ENCODE measurements around the gene MUC5B. TPM values are rescaled to one million over a fixed set of nuclear protein-coding genes. Genes with fewer than 3 reads are reported as not detected.

Gene MUC5B
- total RNA-seq, 4 donors from 2014 or later = 0.04 to 139 (median 1.6) TPM

GRCh38 chr11:1176224-1177019, 46.4 kb upstream of the MUC5B start:
- WGBS, 2 donors = 100% methylated on average over 2 of the region's 32 CpGs; no CpG with 5 or more reads in 1 of the 2 donors
- DNase-seq = no peak
- no peak overlapping the region for H3K4me3 ChIP-seq
- H3K27me3 ChIP-seq = peaks cover 0 to 49% (median 0%) of the 10 kb centered on the region in 4 donors
- TF ChIP-seq CTCF (IDR thresholded peaks at IDR 0.05) (no peak), POLR2A (IDR thresholded peaks at IDR 0.05) (no peak)
- H3K9me3 ChIP-seq = no peaks in the 10 kb centered on the region
- no peaks in the 10 kb centered on the region for H3K4me1 ChIP-seq
- intact Hi-C loops (cut with DNase I) = no loop called here
- H3K36me3 ChIP-seq = no peaks in the 10 kb centered on the region
- no peak overlapping the region for H3K27ac ChIP-seq

DNA sequence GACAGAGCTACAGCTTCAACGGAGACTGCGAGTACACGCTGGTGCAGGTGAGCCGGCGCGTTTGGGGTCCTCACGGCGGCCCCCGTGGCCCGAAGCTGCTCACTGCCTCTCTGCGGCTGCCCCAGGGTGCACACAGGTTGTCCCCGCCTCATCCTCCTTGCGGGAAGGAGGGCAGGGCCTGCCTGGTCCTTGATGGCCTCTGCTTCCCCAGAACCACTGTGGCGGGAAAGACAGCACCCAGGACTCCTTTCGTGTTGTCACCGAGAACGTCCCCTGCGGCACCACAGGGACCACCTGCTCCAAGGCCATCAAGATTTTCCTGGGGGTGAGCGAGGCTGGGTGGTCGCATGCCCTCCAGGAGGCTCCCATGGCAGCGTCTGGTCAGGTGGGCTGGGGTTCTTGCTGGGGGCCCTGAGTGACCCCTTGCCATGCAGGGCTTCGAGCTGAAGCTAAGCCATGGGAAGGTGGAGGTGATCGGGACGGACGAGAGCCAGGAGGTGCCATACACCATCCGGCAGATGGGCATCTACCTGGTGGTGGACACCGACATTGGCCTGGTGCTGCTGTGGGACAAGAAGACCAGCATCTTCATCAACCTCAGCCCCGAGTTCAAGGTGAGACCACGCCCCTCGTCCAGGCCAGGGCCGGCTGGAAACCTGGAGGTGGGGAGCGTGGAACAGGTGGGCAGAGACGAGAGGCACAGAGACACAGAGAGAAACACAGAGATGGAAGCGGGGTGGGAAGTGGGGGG, 45.7 kb upstream of the MUC5B start:
- TF ChIP-seq POLR2A (IDR thresholded peaks at IDR 0.05) (no peak), CTCF (IDR thresholded peaks at IDR 0.05) (no peak)
- intact Hi-C loops (cut with DNase I) = no loop called here
- DNase-seq = no peak
- WGBS, 2 donors = 57 to 82% methylated on average over 7 to 13 of the region's 34 CpGs
- peaks cover 0 to 51% (median 0%) of the 10 kb centered on the region in 4 donors for H3K27me3 ChIP-seq
- H3K36me3 ChIP-seq = no peaks in the 10 kb centered on the region
- H3K27ac ChIP-seq = no peak overlapping the region
- no peak overlapping the region for H3K4me3 ChIP-seq
- H3K9me3 ChIP-seq = no peaks in the 10 kb centered on the region
- no peaks in the 10 kb centered on the region for H3K4me1 ChIP-seq

GRCh38 chr11:1177771-1178090, 45.1 kb upstream of the MUC5B start:
- no peak overlapping the region for H3K27ac ChIP-seq

GRCh38 chr11:1178201-1178885, 44.5 kb upstream of the MUC5B start:
- no peaks in the 10 kb centered on the region for H3K9me3 ChIP-seq
- WGBS, 2 donors = 80% methylated on average over 3 of the region's 31 CpGs; no CpG with 5 or more reads in 1 of the 2 donors
- H3K27ac ChIP-seq = no peak overlapping the region
- no peaks in the 10 kb centered on the region for H3K36me3 ChIP-seq
- peaks cover 0 to 51% (median 0%) of the 10 kb centered on the region in 4 donors for H3K27me3 ChIP-seq
- H3K4me3 ChIP-seq = no peak overlapping the region
- no peak for DNase-seq
- no peaks in the 10 kb centered on the region for H3K4me1 ChIP-seq
- intact Hi-C loops (cut with DNase I) = no loop called here
- TF ChIP-seq CTCF (IDR thresholded peaks at IDR 0.05) = no peak
- TF ChIP-seq POLR2A (IDR thresholded peaks at IDR 0.05) = no peak

More at GRCh38 chr11:1177771-1178090, 45.1 kb upstream of the MUC5B start:
- WGBS, 2 donors = 70 to 88% methylated on average over 5 to 12 of the region's 12 CpGs
- no peaks in the 10 kb centered on the region for H3K36me3 ChIP-seq
- no peaks in the 10 kb centered on the region for H3K9me3 ChIP-seq
- no peak for DNase-seq
- TF ChIP-seq POLR2A (IDR thresholded peaks at IDR 0.05) = no peak
- no peak for TF ChIP-seq CTCF (IDR thresholded peaks at IDR 0.05)
- H3K27me3 ChIP-seq = peaks cover 0 to 51% (median 0%) of the 10 kb centered on the region in 4 donors
- H3K4me3 ChIP-seq = no peak overlapping the region
- intact Hi-C loops (cut with DNase I) = no loop called here
- H3K4me1 ChIP-seq = no peaks in the 10 kb centered on the region

Measured in esophagus squamous epithelium (tissue), 5 donors.